Mesenchymal stem cell (in vitro differentiated cells and primary cell): ENCODE measurements around the gene TTC5.
"Not testable (repeated sequence)": the region's sequence is repeated elsewhere in the genome, so short reads cannot be mapped to it uniquely, and the experiment has no call there.

ENCODE experiments used
- DNase-seq: peaks from one replicate; pipeline ENCODE4 v3.0.0-alpha.2; 2013
- H2AFZ ChIP-seq: one replicate; pipeline ENCODE4 v1.6.1; 2013; ENCODE audit warnings: low read depth, mild to moderate bottlenecking, control low read depth, inconsistent platforms, low read length, moderate library complexity
- H2AK5ac ChIP-seq: 2 replicates; pipeline ENCODE4 v1.6.1; 2013; ENCODE audit warnings: low read length, moderate library complexity, mild to moderate bottlenecking, inconsistent platforms; ENCODE audit not compliant: severe bottlenecking
- H2BK120ac ChIP-seq: one replicate; pipeline ENCODE4 v1.6.1; 2013; ENCODE audit warnings: low read depth, mild to moderate bottlenecking, inconsistent platforms, low read length, moderate library complexity
- H2BK12ac ChIP-seq, 2 experiments: one replicate each; pipeline ENCODE4 v1.6.1; 2013; ENCODE audit warnings: inconsistent platforms in 2 of 2, low read length in 2 of 2, mild to moderate bottlenecking in 2 of 2, moderate library complexity in 2 of 2, control low read depth in 1 of 2
- H2BK15ac ChIP-seq: one replicate; pipeline ENCODE4 v1.6.1; 2013; ENCODE audit warnings: mild to moderate bottlenecking, low read depth, inconsistent platforms; ENCODE audit not compliant: poor library complexity, severe bottlenecking
- H2BK5ac ChIP-seq: 2 replicates; pipeline ENCODE4 v1.6.1; 2013; ENCODE audit warnings: low read depth, mild to moderate bottlenecking, low read length, control low read depth, inconsistent platforms; ENCODE audit not compliant: poor library complexity, severe bottlenecking
- H3K14ac ChIP-seq, 2 experiments: one replicate each; pipeline ENCODE4 v1.6.1; 2013; ENCODE audit warnings: inconsistent platforms in 2 of 2, low read length in 2 of 2, control low read depth in 1 of 2, mild to moderate bottlenecking in 1 of 2, moderate library complexity in 1 of 2
- H3K18ac ChIP-seq, 2 experiments: one replicate each; pipeline ENCODE4 v1.6.1; 2013; ENCODE audit warnings: inconsistent platforms in 2 of 2, low read length in 2 of 2, control low read depth in 1 of 2, low read depth in 1 of 2, mild to moderate bottlenecking in 1 of 2
- H3K23ac ChIP-seq, 2 experiments: one replicate each; pipeline ENCODE4 v1.6.1; 2013; ENCODE audit warnings: inconsistent platforms in 2 of 2, low read length in 2 of 2, mild to moderate bottlenecking in 2 of 2, moderate library complexity in 2 of 2, control low read depth in 1 of 2
- H3K27ac ChIP-seq: 2 replicates; pipeline ENCODE4 v1.5.1; 2013; ENCODE audit warnings: mild to moderate bottlenecking, moderate library complexity, low read length, control low read depth, inconsistent platforms; ENCODE audit not compliant: poor library complexity, severe bottlenecking
- H3K27me3 ChIP-seq, 2 experiments: 2 replicates each; pipeline versions ENCODE4 v1.6.1 to v1.7.0; 2013; ENCODE audit warnings: low read length in 2 of 2, mild to moderate bottlenecking in 2 of 2, moderate library complexity in 2 of 2, control low read depth in 1 of 2, inconsistent platforms in 1 of 2; ENCODE audit not compliant: control insufficient read depth in 1 of 2, insufficient read depth in 1 of 2
- H3K36me3 ChIP-seq, 2 experiments: 2 replicates each; pipeline versions ENCODE4 v1.6.1 to v1.7.0; 2013; ENCODE audit warnings: low read length in 2 of 2, control low read depth in 1 of 2, inconsistent platforms in 1 of 2, low read depth in 1 of 2, mild to moderate bottlenecking in 1 of 2; ENCODE audit not compliant: insufficient read depth in 2 of 2, control insufficient read depth in 1 of 2
- H3K4ac ChIP-seq, 2 experiments: one replicate each; pipeline ENCODE4 v1.6.1; 2013; ENCODE audit warnings: inconsistent platforms in 2 of 2, low read length in 2 of 2, mild to moderate bottlenecking in 2 of 2, moderate library complexity in 2 of 2, control low read depth in 1 of 2, low read depth in 1 of 2
- H3K4me1 ChIP-seq: 2 replicates; pipeline ENCODE4 v1.6.1; 2013; ENCODE audit warnings: low read depth, low read length, control low read depth; ENCODE audit not compliant: control insufficient read depth, insufficient read depth
- H3K4me2 ChIP-seq: 2 replicates; pipeline ENCODE4 v1.6.1; 2013; ENCODE audit warnings: low read length, mild to moderate bottlenecking, inconsistent platforms; ENCODE audit not compliant: poor library complexity, severe bottlenecking
- H3K4me3 ChIP-seq, 2 experiments: 2 replicates each; pipeline versions ENCODE4 v1.5.1 to v1.7.0; 2013; ENCODE audit warnings: low read length in 2 of 2, mild to moderate bottlenecking in 2 of 2, control low read depth in 1 of 2, low read depth in 1 of 2; ENCODE audit not compliant: insufficient read depth in 1 of 2
- H3K79me1 ChIP-seq: replicated peaks from 2 replicates; pipeline ENCODE4 v1.6.1; 2013; ENCODE audit warnings: mild to moderate bottlenecking, control low read depth, low read length, inconsistent platforms; ENCODE audit not compliant: poor library complexity, severe bottlenecking
- H3K9ac ChIP-seq: 2 replicates; pipeline ENCODE4 v1.7.0; 2013; ENCODE audit warnings: mild to moderate bottlenecking, low read length, moderate library complexity
- H3K9me3 ChIP-seq: 2 replicates; pipeline ENCODE4 v1.7.0; 2013; ENCODE audit warnings: mild to moderate bottlenecking, low read length; ENCODE audit not compliant: control insufficient read depth
- H4K8ac ChIP-seq: one replicate; pipeline ENCODE4 v1.6.1; 2013; ENCODE audit warnings: inconsistent platforms, mild to moderate bottlenecking, low read length, moderate library complexity
- H4K91ac ChIP-seq: one replicate; pipeline ENCODE4 v1.6.1; 2013; ENCODE audit warnings: mild to moderate bottlenecking, low read length, inconsistent platforms
- WGBS: methylation state at CpG from one replicate; pipeline ENCODE4 v1.1.7; 2013; ENCODE audit warnings: mixed read lengths; 5-methylcytosine and 5-hydroxymethylcytosine counted together

The TTC5 gene

GRCh38 chr14:20274062-20274461 lies 31.7 kb downstream of the TTC5 start:
- no peak overlapping the region for H2AFZ ChIP-seq
- no peak overlapping the region for H4K91ac ChIP-seq
- no peak overlapping the region for H3K18ac ChIP-seq
- H4K8ac ChIP-seq, result no peak overlapping the region
- H3K9ac ChIP-seq, result no peak overlapping the region
- H3K4me1 ChIP-seq, result no peaks in the 10 kb centered on the region
- H3K4ac ChIP-seq, result no peak overlapping the region
- WGBS, result 100% methylated on average over 1 of the region's 2 CpGs
- no peaks in the 10 kb centered on the region for H3K79me1 ChIP-seq
- H2BK5ac ChIP-seq, result no peak overlapping the region
- H3K23ac ChIP-seq, result no peak overlapping the region
- no peak overlapping the region for H3K4me2 ChIP-seq
- H3K36me3 ChIP-seq, result peaks cover 2 to 18% of the 10 kb centered on the region in 2 experiments
- no peak overlapping the region for H2BK15ac ChIP-seq
- peaks cover 23% of the 10 kb centered on the region for H3K9me3 ChIP-seq
- H2BK12ac ChIP-seq, result no peak overlapping the region
- H2AK5ac ChIP-seq, result no peak overlapping the region
- no peak overlapping the region for H3K27ac ChIP-seq
- H2BK120ac ChIP-seq, result no peak overlapping the region
- DNase-seq, result no peak
- H3K14ac ChIP-seq, result no peak overlapping the region
- no peaks in the 10 kb centered on the region for H3K27me3 ChIP-seq
- H3K4me3 ChIP-seq, result no peak overlapping the region

GRCh38 chr14:20264361-20264760 lies 41.4 kb downstream of the TTC5 start:
- not testable (repeated sequence) for H2AK5ac ChIP-seq, H3K36me3 ChIP-seq, H4K8ac ChIP-seq, H3K9ac ChIP-seq, H3K9me3 ChIP-seq, H3K4me3 ChIP-seq, H2BK5ac ChIP-seq, H3K27ac ChIP-seq, H2BK12ac ChIP-seq, H2BK120ac ChIP-seq, H3K4ac ChIP-seq, H3K4me2 ChIP-seq, H3K23ac ChIP-seq, H3K79me1 ChIP-seq, H2AFZ ChIP-seq, H4K91ac ChIP-seq, H3K4me1 ChIP-seq, H2BK15ac ChIP-seq, H3K18ac ChIP-seq, H3K27me3 ChIP-seq, H3K14ac ChIP-seq, DNase-seq
- 87% methylated on average over 5 of the region's 5 CpGs for WGBS

- H3K79me1 ChIP-seq, result no peaks in the 10 kb centered on the region
- H2BK15ac ChIP-seq, result no peak overlapping the region
- H3K36me3 ChIP-seq, result no peaks in the 10 kb centered on the region
- 32% methylated on average over 2 of the region's 3 CpGs for WGBS
- DNase-seq, result peak; percentile 13
- no peak overlapping the region for H2BK5ac ChIP-seq
- no peak overlapping the region for H4K91ac ChIP-seq
- H2BK120ac ChIP-seq, result no peak overlapping the region
- H3K14ac ChIP-seq, result no peak overlapping the region
- peak overlapping the region; percentile 47 for H3K9ac ChIP-seq
- no peak overlapping the region for H2AFZ ChIP-seq
- no peaks in the 10 kb centered on the region for H3K27me3 ChIP-seq
- no peak overlapping the region for H2BK12ac ChIP-seq
- no peak overlapping the region for H3K4me2 ChIP-seq
- H3K4ac ChIP-seq, result no peak overlapping the region
- H2AK5ac ChIP-seq, result no peak overlapping the region
- no peak overlapping the region for H3K18ac ChIP-seq
- H3K27ac ChIP-seq, result no peak overlapping the region
- no peaks in the 10 kb centered on the region for H3K9me3 ChIP-seq
- no peak overlapping the region for H4K8ac ChIP-seq
- peak overlapping the region in 1 of 2 experiments; percentile 41 for H3K4me3 ChIP-seq
- H3K4me1 ChIP-seq, result no peaks in the 10 kb centered on the region
- no peak overlapping the region for H3K23ac ChIP-seq
Observed at GRCh38 chr14:20262642-20263128, 43.1 kb downstream of the TTC5 start.

GRCh38 chr14:20247646-20248246 lies 58.0 kb downstream of the TTC5 start:
- Histone ChIP-seq H2AK5ac (no peak overlapping the region), H3K79me1 (no peaks in the 10 kb centered on the region), H3K27ac (no peak overlapping the region), H3K4me2 (no peak overlapping the region), H2AFZ (no peak overlapping the region), H2BK15ac (no peak overlapping the region), H3K27me3 (no peaks in the 10 kb centered on the region), H3K9ac (no peak overlapping the region), H3K18ac (no peak overlapping the region), H2BK5ac (no peak overlapping the region), H3K36me3 (no peaks in the 10 kb centered on the region), H4K91ac (no peak overlapping the region), H2BK12ac (no peak overlapping the region), H3K9me3 (peaks cover 6% of the 10 kb centered on the region), H3K4me1 (no peaks in the 10 kb centered on the region), H4K8ac (no peak overlapping the region), H2BK120ac (no peak overlapping the region), H3K23ac (no peak overlapping the region), H3K4me3 (no peak overlapping the region), H3K4ac (no peak overlapping the region), H3K14ac (no peak overlapping the region)
- DNase-seq, result no peak
- 80% methylated on average over 1 of the region's 3 CpGs for WGBS
